Ovary (tissue), 9 donors: ENCODE results near the gene FAM135A. TPM values are rescaled to one million over a fixed set of nuclear protein-coding genes. Genes with fewer than 3 reads are reported as not detected.
"Not testable (repeated sequence)": the region's sequence is repeated elsewhere in the genome, so short reads cannot be mapped to it uniquely, and the experiment has no call there.

ENCODE experiments used
- DNase-seq, 5 donors: peaks; one replicate each; pipeline ENCODE4 v3.0.0-alpha.2; 2019 to 2020
- H3K27ac ChIP-seq, 2 donors: fragments of 200-600 bp; one replicate each; pipeline versions ENCODE4 v1.5.1 to v1.8.0; 2019 to 2022
- H3K27me3 ChIP-seq: fragments of 200-600 bp; one replicate; pipeline ENCODE4 v1.8.0; 2022
- H3K36me3 ChIP-seq: fragments of 200-600 bp; sonication (generic); one replicate; pipeline ENCODE4 v1.5.1; 2019
- H3K4me1 ChIP-seq: one replicate; pipeline ENCODE4 v1.8.1; 2013; ENCODE audit warnings: mild to moderate bottlenecking, moderate library complexity; ENCODE audit not compliant: insufficient read depth
- H3K4me3 ChIP-seq: fragments of 200-600 bp; sonication (generic); one replicate; pipeline ENCODE4 v1.5.1; 2017
- H3K9me3 ChIP-seq, 2 donors: fragments of 200-600 bp in 1 of 2; sonication (generic) in 1 of 2; one replicate each; pipeline versions ENCODE4 v1.5.1 to v1.8.1; 2013 to 2019; ENCODE audit warnings: mild to moderate bottlenecking in 1 of 2, moderate library complexity in 1 of 2
- CTCF ChIP-seq, 3 donors: fragments of 450-650 bp in 2 of 3; fragments of 200-600 bp in 1 of 3; IDR thresholded peaks; one replicate each; pipeline versions ENCODE4 v1.5.1 to v1.8.0; 2016 to 2022; ENCODE audit warnings: antibody characterized with exemption in 3 of 3, mild to moderate bottlenecking in 1 of 3
- EP300 ChIP-seq: sonication (generic); formaldehyde crosslinking; IDR thresholded peaks from one replicate; pipeline ENCODE4 v1.6.1; 2017; ENCODE audit warnings: antibody characterized with exemption
- POLR2A ChIP-seq: fragments of 450-650 bp; IDR thresholded peaks from one replicate; pipeline ENCODE4 v1.6.1; 2017; ENCODE audit warnings: antibody characterized with exemption, mild to moderate bottlenecking, moderate library complexity
- WGBS, 3 donors: extraction: QIAGEN DNeasy Blood & Tissue Kit in 1 of 3; methylation state at CpG; one replicate each; pipeline versions ENCODE4 v1.1.5 to v1.1.7; 2013 to 2017; 5-methylcytosine and 5-hydroxymethylcytosine counted together
- intact Hi-C, 4 donors: fragments of 100-400 bp; cut with DNase I; formaldehyde crosslinking; loops; one replicate each; pipeline versions ENCODE4 v1.11.0 to v1.15.1; 2022 to 2023
- polyA plus RNA-seq, 2 donors: library from polyadenylated mRNA; stranded (reverse); fragments of 200-250 nt in 1 of 2; fragments of 350-450 nt in 1 of 2; fragmentation: Illumina TruSeq in 1 of 2; extraction: RNeasy Lipid Tissue Mini Kit (QIAGEN cat#74804) in 1 of 2; gene quantifications; one replicate each; pipeline ENCODE4 v1.2.3, GENCODE V29; 2013 to 2014
- total RNA-seq, 7 donors: library from RNA; depleted of rRNA in 2 of 7; stranded (reverse); fragments of >200 nt in 2 of 7; fragmentation: NEBNext Ultra II Directional in 3 of 7; extraction: Animal tissue kit (Norgen Biotek cat#: 25700) in 3 of 7; gene quantifications; one replicate each; pipeline versions ENCODE4 v1.1.0 to v1.2.4, GENCODE V29; 2016 to 2023
- donor health status: DM: no; HTN: no; CAD: no; lungs with moderate emphysema.
- donor health status: DM: no; HTN: no; CAD: no.
- donor health status: Bipolar disorder and iron deficiency.
- donor health status: DM: yes; HTN: yes; CAD: no.
- donor health status: DM: no; HTN: no; CAD: no.
- donor health status: DM: yes; HTN: yes; CAD: no.

The FAM135A gene
- total and polyA plus RNA-seq, 9 donors: 8.6 to 34.1 (median 25.1) TPM

- intact Hi-C loops: no loop called here
- no peak overlapping the region for H3K27ac ChIP-seq
- no peak for DNase-seq
- H3K9me3 ChIP-seq: no peaks in the 10 kb centered on the region
- H3K27me3 ChIP-seq: no peaks in the 10 kb centered on the region
- no peaks in the 10 kb centered on the region for H3K4me1 ChIP-seq
- 94 to 96% (median 96%) methylated on average over 2 of the region's 2 CpGs for WGBS, 3 donors
- no peak overlapping the region for H3K4me3 ChIP-seq
- H3K36me3 ChIP-seq: no peaks in the 10 kb centered on the region
- TF ChIP-seq EP300 (no peak), POLR2A (no peak), CTCF (IDR thresholded peaks at IDR 0.05) (no peak)
Observed at GRCh38 chr6:70459235-70459634, 45.9 kb downstream of the FAM135A start.

- WGBS, 3 donors: 96 to 98% (median 97%) methylated on average over 14 of the region's 14 CpGs
- not testable (repeated sequence) for DNase-seq
Observed at GRCh38 chr6:70459699-70460098, 46.4 kb downstream of the FAM135A start.

GRCh38 chr6:70470016-70470415, 56.7 kb downstream of the FAM135A start:
- no peaks in the 10 kb centered on the region for H3K27me3 ChIP-seq
- intact Hi-C loops: no loop called here
- H3K4me3 ChIP-seq: no peak overlapping the region
- no peaks in the 10 kb centered on the region for H3K36me3 ChIP-seq
- TF ChIP-seq CTCF (IDR thresholded peaks at IDR 0.05): no peak
- TF ChIP-seq POLR2A: no peak
- TF ChIP-seq EP300: no peak
- no peak overlapping the region for H3K27ac ChIP-seq
- DNase-seq: no peak
- H3K9me3 ChIP-seq: no peaks in the 10 kb centered on the region
- no peaks in the 10 kb centered on the region for H3K4me1 ChIP-seq

More at GRCh38 chr6:70459699-70460098, 46.4 kb downstream of the FAM135A start:
- intact Hi-C loops, H3K9me3 ChIP-seq, H3K36me3 ChIP-seq, H3K27ac ChIP-seq, H3K27me3 ChIP-seq, H3K4me1 ChIP-seq, H3K4me3 ChIP-seq: not testable (repeated sequence)

GRCh38 chr6:70470510-70470909, 57.2 kb downstream of the FAM135A start:
- H3K4me1 ChIP-seq, H3K36me3 ChIP-seq, DNase-seq, H3K9me3 ChIP-seq, H3K27me3 ChIP-seq, H3K27ac ChIP-seq, H3K4me3 ChIP-seq, intact Hi-C loops: not testable (repeated sequence)
- WGBS, 3 donors: 98 to 100% (median 99%) methylated on average over 3 of the region's 3 CpGs

- no peak overlapping the region for H3K4me3 ChIP-seq
- intact Hi-C loops: no loop called here
- H3K36me3 ChIP-seq: no peaks in the 10 kb centered on the region
- TF ChIP-seq CTCF (IDR thresholded peaks at IDR 0.05) (no peak), EP300 (no peak)
- no peak overlapping the region for H3K27ac ChIP-seq
- WGBS, 3 donors: 99 to 100% (median 99%) methylated on average over 3 of the region's 3 CpGs
- H3K27me3 ChIP-seq: no peaks in the 10 kb centered on the region
- H3K4me1 ChIP-seq: peaks cover 2% of the 10 kb centered on the region
- H3K9me3 ChIP-seq: no peaks in the 10 kb centered on the region
- DNase-seq: no peak
Observed at GRCh38 chr6:70474751-70475150, 61.4 kb downstream of the FAM135A start.

- 16 to 30% (median 23%) methylated on average over 4 of the region's 4 CpGs for WGBS, 3 donors
- DNase-seq: no peak
- no peak for TF ChIP-seq POLR2A
- no peak for TF ChIP-seq CTCF (IDR thresholded peaks at IDR 0.05)
- TF ChIP-seq EP300: no peak
- H3K27ac ChIP-seq: no peak overlapping the region
- H3K4me1 ChIP-seq: peaks cover 2% of the 10 kb centered on the region
- H3K36me3 ChIP-seq: no peaks in the 10 kb centered on the region
- no peaks in the 10 kb centered on the region for H3K27me3 ChIP-seq
- no peaks in the 10 kb centered on the region for H3K9me3 ChIP-seq
- no peak overlapping the region for H3K4me3 ChIP-seq
- intact Hi-C loops: no loop called here
Observed at GRCh38 chr6:70479236-70479635, 65.9 kb downstream of the FAM135A start.

- H3K27me3 ChIP-seq, H3K27ac ChIP-seq, H3K4me3 ChIP-seq, DNase-seq, H3K9me3 ChIP-seq, H3K36me3 ChIP-seq, intact Hi-C loops, H3K4me1 ChIP-seq: not testable (repeated sequence)
- whole genome bisulfite sequencing, 3 donors: 97 to 98% (median 97%) methylated on average over 9 of the region's 9 CpGs
Observed at GRCh38 chr6:70486638-70487037, 73.3 kb downstream of the FAM135A start.
